BJ (cell line): Measurements from ENCODE around the gene CAMK2D. TPM values are rescaled to one million over a fixed set of nuclear protein-coding genes. Genes with fewer than 3 reads are reported as not detected.

Source experiments
- CTCF ChIA-PET: fragments of 350-600 bp; formaldehyde crosslinking; extraction: SDS; loops from one replicate; lab custom pipeline; 2021; ENCODE audit warnings: antibody characterized with exemption, inconsistent platforms; lab: Yijun Ruan, JAX
- POLR2A ChIA-PET: fragments of 300-600 bp; sonication (Branson Sonifier 250); formaldehyde crosslinking; extraction: SDS; loops from one replicate; lab custom pipeline; 2021; ENCODE audit warnings: antibody characterized with exemption; lab: Charles Lee
- DNase-seq: peaks from one replicate; pipeline ENCODE4 v3.0.0-alpha.2; 2011; ENCODE audit warnings: low read depth
- H3K27me3 ChIP-seq: 2 replicates; pipeline ENCODE4 v1.6.0; 2011; ENCODE audit warnings: low read length; ENCODE audit not compliant: control insufficient read depth, insufficient read depth
- H3K36me3 ChIP-seq: 2 replicates; pipeline ENCODE4 v1.5.1; 2011; ENCODE audit warnings: low read length; ENCODE audit not compliant: control insufficient read depth, insufficient read depth
- H3K4me3 ChIP-seq: 2 replicates; pipeline ENCODE4 v1.5.1; 2011; ENCODE audit warnings: low read depth, mild to moderate bottlenecking, control low read depth, low read length
- polyA plus RNA-seq: library from polyadenylated mRNA; depleted of rRNA; stranded (reverse); fragments of >200 nt; gene quantifications from 2 replicates; pipeline ENCODE4 v1.2.3, GENCODE V29; 2011
- TF ChIP-seq, protein P1 (sequence below): IDR thresholded peaks from 2 replicates; pipeline ENCODE4 v1.5.1; 2011; ENCODE audit warnings: low read depth, mild to moderate bottlenecking, control low read depth, inconsistent platforms, low read length, moderate library complexity; ENCODE audit not compliant: insufficient read depth

Gene CAMK2D
- polyA plus RNA-seq, 1 experiment: 41.8 TPM

DNA sequence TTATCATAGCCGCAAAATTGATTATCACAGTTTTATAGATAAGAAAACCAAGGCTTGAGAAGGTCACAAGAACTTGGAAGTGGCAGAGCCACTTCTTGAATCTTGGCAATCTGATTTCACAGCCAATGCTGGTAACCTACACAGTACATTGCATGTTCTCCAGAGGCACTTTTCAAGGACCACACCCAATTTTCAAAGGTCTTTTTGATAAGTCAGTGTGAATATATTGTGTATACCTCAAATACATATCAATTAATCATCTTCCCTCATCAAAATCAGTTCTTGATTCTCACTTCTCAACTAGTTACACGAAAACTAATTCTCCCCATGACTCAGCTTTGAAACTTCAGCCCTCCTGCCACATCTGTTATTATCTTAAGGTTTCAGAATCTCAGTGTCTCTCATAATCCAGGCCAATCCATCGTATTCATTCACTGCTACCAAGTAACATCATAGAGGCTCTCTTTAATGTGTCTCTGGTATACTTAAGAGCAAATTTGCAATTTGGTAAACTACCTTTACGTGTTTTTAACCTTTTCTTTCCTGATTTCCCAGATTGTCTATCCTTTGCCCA lies 16.8 kb downstream of the CAMK2D start:
- POLR2A ChIA-PET: no interaction called here
- CTCF ChIA-PET: interaction anchor here (1.4 kb wide), 1 partner anchor 12 kb away, joined by 3 read pairs; no protein-coding TSS in a partner anchor

DNA sequence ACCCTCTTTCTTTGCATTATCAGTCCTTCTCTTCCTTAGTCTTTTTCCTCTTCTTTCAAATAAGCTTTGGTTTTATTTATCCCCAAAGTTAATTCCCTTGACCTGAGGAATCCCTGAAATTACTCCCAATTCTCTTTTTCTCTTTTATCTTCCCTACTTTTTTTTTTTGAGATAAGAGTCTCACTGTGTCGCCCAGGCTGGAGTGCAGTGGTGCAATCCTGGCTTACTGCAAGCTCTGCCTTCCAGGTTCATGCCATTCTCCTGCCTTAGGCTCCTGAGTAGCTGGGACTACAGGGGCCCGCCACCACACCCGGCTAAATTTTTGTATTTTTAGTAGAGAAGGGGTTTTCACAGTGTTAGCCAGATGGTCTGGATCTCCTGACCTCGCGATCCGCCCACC lies 17.8 kb downstream of the CAMK2D start:
- TF ChIP-seq, protein P1, sequence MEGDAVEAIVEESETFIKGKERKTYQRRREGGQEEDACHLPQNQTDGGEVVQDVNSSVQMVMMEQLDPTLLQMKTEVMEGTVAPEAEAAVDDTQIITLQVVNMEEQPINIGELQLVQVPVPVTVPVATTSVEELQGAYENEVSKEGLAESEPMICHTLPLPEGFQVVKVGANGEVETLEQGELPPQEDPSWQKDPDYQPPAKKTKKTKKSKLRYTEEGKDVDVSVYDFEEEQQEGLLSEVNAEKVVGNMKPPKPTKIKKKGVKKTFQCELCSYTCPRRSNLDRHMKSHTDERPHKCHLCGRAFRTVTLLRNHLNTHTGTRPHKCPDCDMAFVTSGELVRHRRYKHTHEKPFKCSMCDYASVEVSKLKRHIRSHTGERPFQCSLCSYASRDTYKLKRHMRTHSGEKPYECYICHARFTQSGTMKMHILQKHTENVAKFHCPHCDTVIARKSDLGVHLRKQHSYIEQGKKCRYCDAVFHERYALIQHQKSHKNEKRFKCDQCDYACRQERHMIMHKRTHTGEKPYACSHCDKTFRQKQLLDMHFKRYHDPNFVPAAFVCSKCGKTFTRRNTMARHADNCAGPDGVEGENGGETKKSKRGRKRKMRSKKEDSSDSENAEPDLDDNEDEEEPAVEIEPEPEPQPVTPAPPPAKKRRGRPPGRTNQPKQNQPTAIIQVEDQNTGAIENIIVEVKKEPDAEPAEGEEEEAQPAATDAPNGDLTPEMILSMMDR: no peak
- CTCF ChIA-PET: no interaction called here

More for the DNA sequence above, 16.8 kb downstream of the CAMK2D start:
- TF ChIP-seq, protein P1: no peak
- no peak for DNase-seq
- Histone ChIP-seq H3K4me3 (no peak overlapping the region), H3K27me3 (no peaks in the 10 kb centered on the region), H3K36me3 (no peaks in the 10 kb centered on the region)

DNA sequence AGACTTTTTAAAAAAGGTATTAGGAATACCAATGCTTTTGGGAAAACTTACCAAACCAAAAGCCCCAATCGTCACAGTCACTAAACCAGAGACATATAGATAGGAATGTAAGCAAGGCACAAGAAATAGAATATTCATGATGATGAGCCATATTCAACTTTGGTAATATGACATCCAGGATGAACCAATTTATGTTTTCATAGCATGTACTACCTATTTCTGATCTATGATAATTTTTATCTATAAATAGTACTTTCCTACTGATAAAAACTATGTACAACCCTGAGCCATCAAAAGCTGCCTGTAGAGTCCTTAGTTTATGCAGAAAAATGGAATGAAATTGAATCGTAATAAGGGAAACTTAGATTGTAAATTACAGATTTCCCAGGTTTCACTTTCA lies 18.9 kb downstream of the CAMK2D start:
- H3K27me3 ChIP-seq: no peaks in the 10 kb centered on the region
- no peak overlapping the region for H3K4me3 ChIP-seq
- no peaks in the 10 kb centered on the region for H3K36me3 ChIP-seq
- CTCF ChIA-PET: no interaction called here
- POLR2A ChIA-PET: no interaction called here
- no peak for DNase-seq
- TF ChIP-seq, protein P1: no peak

More for the DNA sequence above, 17.8 kb downstream of the CAMK2D start:
- no peak overlapping the region for H3K4me3 ChIP-seq
- H3K27me3 ChIP-seq: no peaks in the 10 kb centered on the region
- POLR2A ChIA-PET: no interaction called here
- no peak for DNase-seq
- no peaks in the 10 kb centered on the region for H3K36me3 ChIP-seq

DNA sequence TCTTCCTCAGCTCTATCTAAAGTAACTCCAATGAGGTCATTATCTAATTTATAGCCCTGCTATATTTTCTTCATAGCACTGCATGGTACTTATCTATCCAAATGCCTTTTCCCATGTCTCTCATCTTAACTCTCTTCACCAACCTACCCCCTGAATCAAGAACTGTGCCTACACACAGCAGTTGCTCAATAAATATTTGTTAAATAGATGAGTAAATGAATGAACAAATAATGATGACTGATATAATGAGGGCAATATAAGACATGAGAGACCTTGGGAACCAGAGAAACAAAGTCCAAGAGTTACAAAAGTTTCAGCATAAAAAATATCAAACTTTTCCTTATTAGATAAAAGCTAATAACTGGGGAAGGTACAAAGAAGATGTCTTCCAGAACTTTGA lies 19.6 kb downstream of the CAMK2D start:
- no peak for DNase-seq
- ChIA-PET POLR2A (interaction anchor here (0.6 kb wide), 1 partner anchor 19 kb away, joined by 5 read pairs; no protein-coding TSS in a partner anchor), CTCF (no interaction called here)
- TF ChIP-seq, protein P1: no peak
- Histone ChIP-seq H3K36me3 (no peaks in the 10 kb centered on the region), H3K27me3 (no peaks in the 10 kb centered on the region), H3K4me3 (no peak overlapping the region)

DNA sequence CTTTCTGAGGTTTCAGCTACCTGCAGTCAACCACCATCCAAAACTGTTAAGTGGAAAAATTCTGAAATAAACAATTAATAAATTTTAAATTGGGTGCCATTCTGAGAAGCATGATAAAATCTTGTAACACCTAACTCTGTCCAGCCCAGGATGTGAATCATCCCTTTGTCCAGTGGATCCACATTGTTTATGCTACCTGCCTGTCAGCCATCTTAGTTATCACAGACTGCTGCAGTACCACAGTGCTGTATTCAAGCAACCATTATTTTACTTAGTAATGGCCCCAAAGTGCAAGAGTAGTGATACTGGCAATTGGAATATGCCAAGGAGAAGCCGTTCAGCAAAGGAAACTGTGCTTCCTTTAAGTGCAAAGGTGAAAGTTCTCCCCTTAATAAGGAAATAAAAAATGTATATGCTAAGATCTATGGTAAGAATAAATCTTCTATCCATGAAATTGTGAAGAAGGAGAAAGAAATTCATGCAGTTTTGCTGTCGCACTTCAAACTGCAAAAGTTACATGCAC lies 20.6 kb downstream of the CAMK2D start:
- POLR2A ChIA-PET: no interaction called here
- H3K36me3 ChIP-seq: no peaks in the 10 kb centered on the region
- no peaks in the 10 kb centered on the region for H3K27me3 ChIP-seq
- DNase-seq: no peak
- TF ChIP-seq, protein P1: no peak
- H3K4me3 ChIP-seq: no peak overlapping the region
- CTCF ChIA-PET: no interaction called here
